Measurements from ENCODE around the gene SLC44A1.
A peak's percentile ranks its signal among the peaks of the same experiment; 100 is the strongest.

Gene SLC44A1

DNA sequence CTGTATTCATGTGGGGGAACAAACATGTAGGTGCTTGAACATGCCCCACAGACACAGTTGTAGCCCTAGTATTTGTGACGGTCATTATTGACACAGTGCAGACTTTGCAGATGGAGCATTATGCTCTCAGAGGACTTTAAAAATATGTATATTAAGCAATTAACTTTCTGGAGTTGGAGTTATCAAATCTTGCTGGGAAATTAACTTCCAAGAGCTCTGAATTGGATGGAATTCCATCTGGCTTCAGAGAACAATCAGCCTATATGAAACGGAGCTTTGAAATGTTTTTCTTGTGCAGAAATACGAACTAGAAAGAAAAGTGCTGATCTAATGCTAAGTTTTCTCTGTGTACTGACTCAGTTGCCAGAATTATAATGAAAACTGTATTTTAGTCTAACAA lies 152.4 kb downstream of the SLC44A1 start:
- TF ChIP-seq, protein P1, sequence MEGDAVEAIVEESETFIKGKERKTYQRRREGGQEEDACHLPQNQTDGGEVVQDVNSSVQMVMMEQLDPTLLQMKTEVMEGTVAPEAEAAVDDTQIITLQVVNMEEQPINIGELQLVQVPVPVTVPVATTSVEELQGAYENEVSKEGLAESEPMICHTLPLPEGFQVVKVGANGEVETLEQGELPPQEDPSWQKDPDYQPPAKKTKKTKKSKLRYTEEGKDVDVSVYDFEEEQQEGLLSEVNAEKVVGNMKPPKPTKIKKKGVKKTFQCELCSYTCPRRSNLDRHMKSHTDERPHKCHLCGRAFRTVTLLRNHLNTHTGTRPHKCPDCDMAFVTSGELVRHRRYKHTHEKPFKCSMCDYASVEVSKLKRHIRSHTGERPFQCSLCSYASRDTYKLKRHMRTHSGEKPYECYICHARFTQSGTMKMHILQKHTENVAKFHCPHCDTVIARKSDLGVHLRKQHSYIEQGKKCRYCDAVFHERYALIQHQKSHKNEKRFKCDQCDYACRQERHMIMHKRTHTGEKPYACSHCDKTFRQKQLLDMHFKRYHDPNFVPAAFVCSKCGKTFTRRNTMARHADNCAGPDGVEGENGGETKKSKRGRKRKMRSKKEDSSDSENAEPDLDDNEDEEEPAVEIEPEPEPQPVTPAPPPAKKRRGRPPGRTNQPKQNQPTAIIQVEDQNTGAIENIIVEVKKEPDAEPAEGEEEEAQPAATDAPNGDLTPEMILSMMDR (IDR thresholded peaks at IDR 0.05; ENCODE audit: control insufficient read depth, insufficient read depth, low read depth, low read length, missing control alignments), result no peak
- no peak overlapping the region for H3K4me3 ChIP-seq (ENCODE audit: control insufficient read depth, low read depth, low read length)
- no peak for DNase-seq (ENCODE audit: low read depth)

DNA sequence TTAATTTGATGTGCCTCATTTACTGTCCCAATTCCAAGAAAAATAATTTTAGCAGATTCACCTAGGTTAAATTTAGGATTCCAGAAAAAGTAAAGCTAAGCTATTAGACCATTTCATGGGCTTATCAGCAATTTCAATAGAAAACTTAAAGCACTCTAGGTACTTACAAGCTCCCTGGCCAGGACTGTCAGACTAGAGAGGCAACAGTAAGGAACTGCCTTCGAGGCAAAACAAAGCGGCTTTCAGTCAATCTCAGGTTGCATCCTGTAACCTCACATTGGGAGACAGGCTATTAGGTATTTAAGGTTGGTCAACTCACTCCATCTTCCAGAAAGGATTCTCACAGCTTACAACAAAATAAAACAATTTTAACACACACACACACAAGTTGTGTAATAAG lies 154.7 kb downstream of the SLC44A1 start:
- DNase-seq (ENCODE audit: low read depth), result no peak
- TF ChIP-seq, protein P1 (IDR thresholded peaks at IDR 0.05; ENCODE audit: control insufficient read depth, insufficient read depth, low read depth, low read length, missing control alignments), result no peak
- H3K4me3 ChIP-seq (ENCODE audit: control insufficient read depth, low read depth, low read length), result no peak overlapping the region

DNA sequence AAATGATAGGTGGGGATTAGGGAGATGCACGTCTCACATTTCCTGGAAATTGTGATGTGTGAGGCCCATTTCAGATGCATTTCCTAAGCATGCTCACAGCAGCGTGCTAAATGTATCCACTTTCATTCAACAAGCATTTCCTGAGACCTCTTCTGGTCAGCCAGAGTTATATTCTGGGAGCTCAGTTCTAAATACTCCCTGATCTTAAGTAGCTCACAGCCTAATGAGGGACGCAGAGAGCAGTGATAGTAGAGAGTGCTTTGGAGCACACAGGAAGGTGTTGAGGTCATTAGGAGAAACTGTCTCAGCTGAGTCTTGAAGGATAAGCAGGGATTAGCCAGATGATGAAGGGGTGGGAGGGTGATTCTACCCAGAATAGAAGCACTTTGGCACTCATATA lies 157.2 kb downstream of the SLC44A1 start:
- TF ChIP-seq, protein P1 (IDR thresholded peaks at IDR 0.05; ENCODE audit: control insufficient read depth, insufficient read depth, low read depth, low read length, missing control alignments), result peak; percentile 25
- H3K4me3 ChIP-seq (ENCODE audit: control insufficient read depth, low read depth, low read length), result no peak overlapping the region
- no peak for DNase-seq (ENCODE audit: low read depth)

DNA sequence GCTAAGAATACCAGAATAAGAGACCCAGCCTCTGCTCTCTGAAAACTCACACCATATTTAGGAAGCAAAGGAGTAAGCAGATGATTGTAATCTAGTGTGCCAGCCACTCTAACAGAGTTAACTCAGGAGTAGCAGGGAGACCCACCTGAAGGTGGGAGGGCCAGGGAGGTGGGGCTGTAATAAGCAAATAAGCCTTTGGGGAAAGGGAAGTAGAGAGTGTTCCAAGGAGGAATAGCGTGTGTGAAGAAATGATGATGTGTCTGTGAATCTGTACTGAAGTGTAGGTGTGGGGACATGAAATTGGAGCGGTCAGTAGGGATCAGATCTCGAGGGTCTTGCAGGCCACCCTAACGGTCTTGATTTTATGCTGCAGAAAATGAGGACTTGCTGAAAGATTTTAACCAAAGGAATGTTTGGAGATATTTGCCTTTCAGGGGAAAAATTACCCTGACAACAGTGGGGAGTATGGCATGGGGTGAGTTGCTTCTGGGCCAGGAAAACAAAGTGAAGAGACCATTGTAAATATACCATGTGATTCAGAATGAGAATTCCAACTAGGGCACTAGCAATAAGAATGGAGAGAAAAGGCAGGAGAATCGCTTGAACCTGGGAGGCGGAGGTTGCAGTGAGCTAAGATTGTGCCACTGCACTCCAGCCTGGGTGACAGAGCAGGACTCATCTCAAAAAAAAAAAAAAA lies 159.2 kb downstream of the SLC44A1 start:
- no peak for DNase-seq (ENCODE audit: low read depth)
- TF ChIP-seq, protein P1 (IDR thresholded peaks at IDR 0.05; ENCODE audit: control insufficient read depth, insufficient read depth, low read depth, low read length, missing control alignments), result no peak
- H3K4me3 ChIP-seq (ENCODE audit: control insufficient read depth, low read depth, low read length), result no peak overlapping the region

DNA sequence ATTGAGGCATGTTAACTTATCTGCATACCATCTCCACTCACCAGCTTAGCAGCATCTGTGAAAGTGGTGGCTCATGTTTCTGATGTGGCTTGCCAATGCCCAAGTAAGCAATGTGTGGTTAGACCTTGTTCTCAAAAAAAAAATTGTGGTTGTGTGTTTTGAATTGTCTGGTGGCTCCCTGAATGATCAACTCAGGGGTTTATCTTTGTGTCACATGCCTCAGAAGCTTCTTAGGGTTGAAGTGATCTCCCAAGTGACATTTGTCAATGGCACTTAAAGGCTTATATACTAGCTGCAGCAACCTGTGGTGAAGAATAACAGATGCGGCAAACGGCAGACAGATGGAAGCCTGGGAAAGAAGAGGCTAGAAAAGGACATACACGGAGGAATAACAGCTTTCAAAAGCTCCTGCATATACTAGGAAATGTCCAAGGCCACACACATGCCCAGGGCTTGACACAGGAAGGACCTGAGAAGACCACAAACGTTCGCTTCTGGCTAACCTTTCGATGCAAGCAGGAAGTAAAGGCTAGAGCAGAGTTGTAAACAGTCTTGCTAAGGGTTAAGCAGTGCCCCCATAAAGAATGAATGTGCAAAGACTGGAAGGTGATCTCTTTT lies 161.2 kb downstream of the SLC44A1 start:
- no peak for DNase-seq (ENCODE audit: low read depth)
- H3K4me3 ChIP-seq (ENCODE audit: control insufficient read depth, low read depth, low read length), result no peak overlapping the region
- TF ChIP-seq, protein P1 (IDR thresholded peaks at IDR 0.05; ENCODE audit: control insufficient read depth, insufficient read depth, low read depth, low read length, missing control alignments), result no peak

DNA sequence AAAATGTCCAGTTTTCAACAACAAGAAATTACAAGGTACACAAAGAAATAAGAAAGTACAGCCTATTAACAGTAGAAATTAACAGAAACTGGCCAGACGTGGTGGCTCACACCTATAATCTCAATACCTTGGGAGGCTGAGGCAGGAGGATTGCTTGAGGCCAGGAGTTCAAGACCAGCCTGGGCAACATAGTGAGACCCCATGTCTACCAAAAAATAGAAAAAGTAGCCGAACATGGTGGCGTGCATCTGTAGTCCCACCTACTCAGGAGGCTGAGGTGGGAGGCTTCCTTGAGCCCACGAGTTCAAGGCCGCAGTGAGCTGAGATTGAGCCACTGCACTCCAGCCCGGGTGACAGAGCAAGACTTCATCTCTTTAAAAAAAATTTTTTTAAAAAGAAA lies 161.9 kb downstream of the SLC44A1 start:
- TF ChIP-seq, protein P1 (IDR thresholded peaks at IDR 0.05; ENCODE audit: control insufficient read depth, insufficient read depth, low read depth, low read length, missing control alignments), result no peak
- no peak overlapping the region for H3K4me3 ChIP-seq (ENCODE audit: control insufficient read depth, low read depth, low read length)
- DNase-seq (ENCODE audit: low read depth), result no peak
